ENCODE data around the gene SCN4A.

- no peak for TF ChIP-seq POLR2A (IDR thresholded peaks at IDR 0.05; ENCODE audit: extremely low read depth, insufficient read length)
- no peak for TF ChIP-seq CTCF (IDR thresholded peaks at IDR 0.05; ENCODE audit: low read depth, low read length)
- TF ChIP-seq MAX (IDR thresholded peaks at IDR 0.05; ENCODE audit: low read depth, low read length) = no peak
- TF ChIP-seq MYC (IDR thresholded peaks at IDR 0.05; ENCODE audit: low read depth, low read length) = no peak
Measured at GRCh38 chr17:64008830-64009229, 36.1 kb upstream of the SCN4A start.

Measured in NB4 (cell line).